HFF-Myc (cell line): ENCODE data around the gene CELF1.

Experiments used
- DNase-seq: peaks from one replicate; pipeline ENCODE4 v3.0.0-alpha.2; 2011; ENCODE audit warnings: low read depth; ENCODE audit errors: extremely low read depth
- H3K4me3 ChIP-seq: replicated peaks from 2 replicates; pipeline ENCODE4 v1.5.1; 2011; ENCODE audit warnings: low read depth, mild to moderate bottlenecking, control low read depth, low read length
- TF ChIP-seq, protein P1 (sequence below): IDR thresholded peaks from 2 replicates; pipeline ENCODE4 v1.5.1; 2012; ENCODE audit warnings: mild to moderate bottlenecking, low read depth, low read length, control low read depth; ENCODE audit errors: missing control alignments

Gene CELF1

DNA sequence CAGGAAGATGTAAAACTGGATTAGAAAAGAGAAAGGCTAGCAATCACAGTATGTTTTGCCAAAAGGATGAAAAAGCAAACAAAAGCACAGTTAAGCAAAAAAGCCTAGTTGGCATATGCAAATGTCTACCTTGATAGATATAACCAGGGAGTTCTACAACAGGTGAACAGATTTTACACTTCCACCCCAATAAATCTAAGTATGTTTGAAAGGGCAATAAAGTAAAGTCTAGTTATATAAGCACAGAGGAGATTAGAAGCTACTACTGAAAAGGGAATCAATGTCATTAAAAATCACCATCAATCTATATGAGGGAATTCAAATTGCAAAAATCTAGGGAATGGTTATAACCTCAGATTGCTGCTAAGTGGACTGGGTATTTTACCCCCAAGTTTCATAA lies 49.7 kb downstream of the CELF1 start:
- TF ChIP-seq, protein P1, sequence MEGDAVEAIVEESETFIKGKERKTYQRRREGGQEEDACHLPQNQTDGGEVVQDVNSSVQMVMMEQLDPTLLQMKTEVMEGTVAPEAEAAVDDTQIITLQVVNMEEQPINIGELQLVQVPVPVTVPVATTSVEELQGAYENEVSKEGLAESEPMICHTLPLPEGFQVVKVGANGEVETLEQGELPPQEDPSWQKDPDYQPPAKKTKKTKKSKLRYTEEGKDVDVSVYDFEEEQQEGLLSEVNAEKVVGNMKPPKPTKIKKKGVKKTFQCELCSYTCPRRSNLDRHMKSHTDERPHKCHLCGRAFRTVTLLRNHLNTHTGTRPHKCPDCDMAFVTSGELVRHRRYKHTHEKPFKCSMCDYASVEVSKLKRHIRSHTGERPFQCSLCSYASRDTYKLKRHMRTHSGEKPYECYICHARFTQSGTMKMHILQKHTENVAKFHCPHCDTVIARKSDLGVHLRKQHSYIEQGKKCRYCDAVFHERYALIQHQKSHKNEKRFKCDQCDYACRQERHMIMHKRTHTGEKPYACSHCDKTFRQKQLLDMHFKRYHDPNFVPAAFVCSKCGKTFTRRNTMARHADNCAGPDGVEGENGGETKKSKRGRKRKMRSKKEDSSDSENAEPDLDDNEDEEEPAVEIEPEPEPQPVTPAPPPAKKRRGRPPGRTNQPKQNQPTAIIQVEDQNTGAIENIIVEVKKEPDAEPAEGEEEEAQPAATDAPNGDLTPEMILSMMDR, result no peak
- H3K4me3 ChIP-seq, result no peak overlapping the region
- DNase-seq, result no peak

DNA sequence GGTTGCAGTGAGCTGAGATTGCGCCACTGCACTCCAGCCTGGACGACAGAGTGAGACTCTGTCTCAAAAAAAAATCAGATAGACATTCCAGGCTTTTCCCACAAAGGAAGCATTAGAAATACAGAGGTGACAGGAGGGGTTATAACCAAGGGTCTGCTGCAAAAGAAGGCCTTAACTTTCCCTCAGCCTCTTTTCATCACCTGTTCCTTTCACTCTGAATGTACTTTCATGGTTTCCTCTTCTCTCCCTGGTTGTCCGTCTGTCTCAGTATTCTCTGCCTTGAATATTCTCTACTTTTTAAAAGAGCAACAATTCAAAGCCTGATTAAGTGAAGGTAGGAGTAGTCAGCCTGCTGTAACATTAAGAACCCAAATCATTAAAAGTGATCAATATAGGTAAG lies 50.2 kb downstream of the CELF1 start:
- no peak for DNase-seq
- TF ChIP-seq, protein P1, result no peak
- no peak overlapping the region for H3K4me3 ChIP-seq

DNA sequence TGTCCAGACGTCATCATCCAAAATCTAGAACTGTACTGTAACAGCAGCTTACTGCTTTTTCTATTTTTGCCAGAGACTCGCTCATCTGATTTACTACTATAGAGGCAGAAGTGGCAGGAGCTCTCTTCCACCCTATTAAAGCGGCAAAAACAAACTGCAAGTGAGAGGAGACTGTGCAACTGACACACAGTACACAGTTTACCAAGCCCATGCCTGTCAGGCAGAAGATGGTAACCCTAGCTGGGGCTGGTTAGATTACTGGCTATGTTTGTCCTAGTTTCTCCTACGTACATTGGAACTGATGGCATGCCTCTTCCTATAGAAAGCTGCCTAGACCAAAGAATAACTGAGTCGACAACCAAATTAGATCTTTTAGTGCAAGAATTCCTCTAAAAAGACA lies 51.8 kb downstream of the CELF1 start:
- TF ChIP-seq, protein P1, result no peak
- DNase-seq, result no peak
- H3K4me3 ChIP-seq, result no peak overlapping the region

DNA sequence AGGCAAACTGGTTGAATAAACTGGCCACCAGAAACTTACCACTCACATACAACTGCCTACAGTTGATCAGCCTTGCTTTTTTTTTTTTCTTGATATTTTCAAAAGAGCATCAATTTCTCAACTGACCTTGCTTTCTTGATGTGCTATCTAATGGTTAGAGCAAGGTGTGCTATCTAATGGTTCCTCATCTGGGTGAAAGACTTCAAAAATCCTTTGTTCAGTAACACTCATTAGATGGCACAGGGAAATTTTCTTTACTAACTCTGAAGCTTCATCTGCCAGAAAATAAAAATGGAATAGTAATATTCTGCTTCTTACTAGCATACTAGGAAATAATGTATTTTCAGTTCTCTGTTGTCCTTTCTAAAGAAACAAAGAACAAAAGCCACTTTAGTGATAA lies 52.8 kb downstream of the CELF1 start:
- DNase-seq, result no peak
- no peak overlapping the region for H3K4me3 ChIP-seq
- TF ChIP-seq, protein P1, result no peak

DNA sequence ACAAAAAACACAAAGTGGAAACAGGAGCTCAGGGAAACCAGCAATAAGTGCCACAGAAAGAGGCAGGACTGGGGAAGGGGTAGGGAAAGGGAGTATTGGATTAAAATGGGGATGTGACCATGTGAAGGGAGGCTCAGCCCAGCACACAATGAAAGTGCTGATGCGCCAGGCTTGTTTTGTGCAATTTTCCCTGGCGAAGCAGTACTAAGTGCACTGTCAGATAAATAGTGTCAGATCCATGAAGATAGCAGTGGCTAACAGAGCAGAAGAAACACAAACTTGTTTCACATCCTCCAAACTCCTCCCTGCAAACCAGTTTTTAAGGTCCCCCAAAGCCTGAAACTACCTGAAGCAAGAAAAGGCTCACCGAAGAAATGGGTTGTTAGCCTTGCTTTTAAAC lies 53.3 kb downstream of the CELF1 start:
- TF ChIP-seq, protein P1, result no peak
- no peak overlapping the region for H3K4me3 ChIP-seq
- DNase-seq, result no peak

DNA sequence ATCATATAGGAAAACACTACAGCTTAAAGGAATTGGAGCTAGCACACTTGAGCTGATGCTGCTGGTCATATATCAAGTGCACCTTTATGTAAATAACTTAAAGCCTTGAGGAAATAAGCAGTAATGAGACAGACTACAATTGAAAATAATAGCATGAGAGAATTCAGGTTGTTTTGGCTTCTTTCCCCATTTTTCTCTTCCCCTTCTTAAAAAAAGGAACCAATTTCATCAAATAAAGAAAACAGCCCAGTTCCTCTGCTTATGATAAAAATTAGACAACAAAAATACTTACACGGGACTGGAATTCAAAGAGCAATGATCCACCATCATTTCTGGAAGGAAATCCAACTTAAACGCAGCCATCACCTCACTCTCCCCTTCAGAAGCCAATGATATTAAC lies 53.8 kb downstream of the CELF1 start:
- TF ChIP-seq, protein P1, result no peak
- DNase-seq, result no peak
- no peak overlapping the region for H3K4me3 ChIP-seq

DNA sequence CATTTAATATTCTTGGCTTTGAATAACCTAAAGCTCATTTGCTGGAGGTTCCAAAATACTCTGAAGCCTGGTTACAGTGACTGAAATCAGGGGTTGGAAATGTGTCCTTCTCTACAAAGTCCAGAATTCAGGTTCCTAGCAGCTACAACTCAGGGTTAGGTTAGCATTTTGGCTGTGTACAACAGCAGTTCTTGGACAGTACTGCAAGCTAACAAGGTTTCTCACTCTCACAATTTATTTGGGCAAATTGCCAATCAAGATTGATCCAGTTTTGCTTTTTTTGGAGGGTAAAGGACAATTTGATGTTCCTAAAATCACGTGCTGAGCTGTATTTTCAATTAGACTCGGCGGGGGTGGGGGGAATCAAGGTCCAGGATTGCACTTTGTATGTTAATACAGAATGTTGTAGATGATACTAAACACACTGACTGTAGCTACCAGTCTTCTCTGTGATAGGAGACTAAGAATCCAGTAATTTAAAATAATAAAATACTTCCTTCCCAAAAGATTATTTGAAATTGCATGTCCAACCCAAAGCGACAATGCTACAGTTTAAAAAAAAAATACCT lies 54.3 kb downstream of the CELF1 start:
- DNase-seq, result no peak
- no peak overlapping the region for H3K4me3 ChIP-seq
- TF ChIP-seq, protein P1, result no peak
